GM12872 (cell line): ENCODE data around the gene PAPPA.

Experiments used
- TF ChIP-seq, protein P1 (sequence below): IDR thresholded peaks from 3 replicates; pipeline ENCODE4 v1.5.1; 2011; ENCODE audit warnings: low read depth, mild to moderate bottlenecking, low read length, moderate library complexity; ENCODE audit not compliant: insufficient read depth

Gene PAPPA

DNA sequence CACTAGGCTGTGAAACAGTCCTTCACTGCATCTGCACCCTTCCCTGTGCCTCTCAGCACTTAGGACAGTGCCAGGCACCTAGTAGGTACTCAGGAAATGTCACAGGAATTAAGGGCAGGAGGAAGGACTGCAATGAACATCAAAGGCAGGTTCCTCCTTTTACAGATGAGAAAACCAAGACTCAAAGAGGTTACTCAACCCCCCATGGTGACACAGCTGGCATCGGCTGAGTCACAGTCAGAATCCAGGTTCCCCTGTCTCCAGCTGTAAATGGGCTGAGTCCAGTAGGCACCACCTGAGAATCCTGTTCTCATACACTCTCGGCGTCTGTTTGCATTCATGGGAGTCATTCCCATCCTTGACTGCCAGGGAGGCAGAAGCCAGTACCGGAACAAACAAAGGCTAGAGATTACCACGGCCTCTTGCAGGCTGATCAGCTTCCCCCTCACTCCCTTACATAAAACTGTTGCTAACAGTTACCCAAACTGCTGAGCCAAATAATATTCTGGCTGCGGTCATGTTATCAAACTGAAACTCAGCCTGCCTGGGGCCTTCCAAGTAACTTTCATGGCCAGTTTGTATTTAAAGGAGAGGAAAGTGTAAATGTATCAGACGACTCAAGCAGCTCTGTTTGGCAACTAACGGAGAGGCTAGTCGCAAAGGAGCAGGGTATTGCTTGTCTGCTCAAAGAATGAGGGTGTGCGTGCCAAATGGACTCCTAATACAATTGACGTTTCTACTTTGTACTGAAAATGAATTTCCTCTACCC is 201.7 kb downstream of the PAPPA start:
- TF ChIP-seq, protein P1, sequence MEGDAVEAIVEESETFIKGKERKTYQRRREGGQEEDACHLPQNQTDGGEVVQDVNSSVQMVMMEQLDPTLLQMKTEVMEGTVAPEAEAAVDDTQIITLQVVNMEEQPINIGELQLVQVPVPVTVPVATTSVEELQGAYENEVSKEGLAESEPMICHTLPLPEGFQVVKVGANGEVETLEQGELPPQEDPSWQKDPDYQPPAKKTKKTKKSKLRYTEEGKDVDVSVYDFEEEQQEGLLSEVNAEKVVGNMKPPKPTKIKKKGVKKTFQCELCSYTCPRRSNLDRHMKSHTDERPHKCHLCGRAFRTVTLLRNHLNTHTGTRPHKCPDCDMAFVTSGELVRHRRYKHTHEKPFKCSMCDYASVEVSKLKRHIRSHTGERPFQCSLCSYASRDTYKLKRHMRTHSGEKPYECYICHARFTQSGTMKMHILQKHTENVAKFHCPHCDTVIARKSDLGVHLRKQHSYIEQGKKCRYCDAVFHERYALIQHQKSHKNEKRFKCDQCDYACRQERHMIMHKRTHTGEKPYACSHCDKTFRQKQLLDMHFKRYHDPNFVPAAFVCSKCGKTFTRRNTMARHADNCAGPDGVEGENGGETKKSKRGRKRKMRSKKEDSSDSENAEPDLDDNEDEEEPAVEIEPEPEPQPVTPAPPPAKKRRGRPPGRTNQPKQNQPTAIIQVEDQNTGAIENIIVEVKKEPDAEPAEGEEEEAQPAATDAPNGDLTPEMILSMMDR: no peak

DNA sequence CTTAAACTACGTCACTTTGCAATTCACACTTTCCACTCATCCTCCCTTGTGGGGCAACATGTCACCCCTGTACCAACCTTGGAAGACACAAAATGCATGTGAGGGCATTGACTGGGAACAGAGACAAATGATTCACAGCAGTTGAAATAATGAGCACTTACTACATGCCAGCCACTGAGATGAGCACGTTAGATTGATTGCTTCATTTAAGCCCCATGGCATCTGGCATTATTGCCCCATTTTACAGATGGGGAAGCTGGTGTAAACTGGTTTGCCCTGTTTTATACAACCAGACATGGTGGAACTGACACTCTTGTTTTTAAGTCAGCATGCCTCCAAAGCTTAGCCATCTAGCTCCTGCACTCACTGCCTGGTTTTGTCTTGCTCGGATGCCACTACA is 204.7 kb downstream of the PAPPA start:
- TF ChIP-seq, protein P1: no peak

DNA sequence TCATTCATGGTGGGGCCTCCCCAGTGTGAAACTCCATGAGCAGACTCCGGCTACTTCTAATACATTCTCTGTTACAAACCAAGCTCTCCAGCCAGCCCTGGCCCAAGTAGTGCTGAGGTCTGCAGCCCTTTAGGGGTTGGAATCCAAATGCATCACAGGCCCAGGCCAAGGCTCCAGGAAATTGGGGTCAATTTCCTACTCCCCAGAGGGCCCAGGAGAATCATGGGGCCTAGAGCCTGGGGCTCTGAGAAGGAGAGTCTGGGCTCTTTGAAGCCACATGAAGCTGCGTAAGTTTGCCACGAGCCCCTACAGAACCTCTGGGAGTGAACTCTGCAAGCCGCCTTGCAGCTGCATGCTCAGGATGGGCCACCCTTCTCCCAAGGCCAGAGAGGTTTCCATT is 206.4 kb downstream of the PAPPA start:
- TF ChIP-seq, protein P1: no peak

DNA sequence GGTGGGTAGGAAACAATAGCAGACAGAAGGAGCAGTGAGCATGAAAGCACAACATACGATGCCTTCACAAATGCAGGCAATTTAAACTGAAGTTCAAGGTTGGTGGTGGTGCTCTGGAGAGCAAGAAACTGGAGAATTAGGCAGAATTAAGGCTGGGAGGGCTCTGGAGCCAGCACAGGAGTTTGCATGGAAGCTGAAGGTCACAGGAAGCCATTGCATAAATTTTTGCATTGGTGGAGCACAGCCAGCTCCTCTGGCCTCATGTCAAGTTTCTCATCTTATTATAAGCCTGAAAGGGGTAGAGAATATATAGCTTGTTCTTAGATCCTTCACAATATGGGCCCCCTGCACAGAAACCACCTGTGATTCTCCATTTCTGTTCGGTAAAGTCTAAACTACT is 207.4 kb downstream of the PAPPA start:
- TF ChIP-seq, protein P1: no peak

DNA sequence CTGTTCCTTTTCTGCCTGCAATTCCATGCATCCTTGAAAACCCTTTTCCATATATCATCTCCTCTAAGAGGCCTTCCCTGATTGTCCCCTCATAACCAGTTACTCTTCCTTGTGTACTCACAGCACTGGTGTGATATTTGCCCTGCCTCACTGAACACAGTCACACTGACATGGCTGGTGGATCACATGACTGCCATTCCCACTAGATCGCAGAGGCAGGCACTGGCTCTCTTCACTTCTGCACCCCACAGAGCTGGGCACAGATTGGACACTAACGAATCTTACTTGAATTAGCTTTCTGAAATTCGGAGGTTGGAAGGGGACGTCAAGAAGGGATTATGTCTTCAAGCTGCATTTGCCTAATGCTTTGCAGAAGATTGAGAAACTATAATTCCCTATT is 208.0 kb downstream of the PAPPA start:
- TF ChIP-seq, protein P1: no peak

DNA sequence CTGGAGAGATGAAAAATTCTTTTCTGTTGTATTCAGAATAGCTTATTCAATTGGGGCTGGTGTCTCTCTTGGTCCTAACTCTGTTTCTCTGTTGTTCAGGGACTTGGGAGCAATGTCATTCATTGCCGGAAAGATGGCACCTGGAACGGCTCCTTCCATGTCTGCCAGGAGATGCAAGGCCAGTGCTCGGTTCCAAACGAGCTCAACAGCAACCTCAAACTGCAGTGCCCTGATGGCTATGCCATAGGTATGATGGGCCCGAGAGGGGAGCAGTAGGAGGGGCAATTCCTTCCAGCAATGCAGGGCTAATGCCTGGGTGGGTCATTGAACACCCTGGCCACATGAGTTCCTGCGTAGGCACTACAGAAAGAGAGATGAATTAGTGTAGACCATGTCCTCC is 208.9 kb downstream of the PAPPA start:
- TF ChIP-seq, protein P1: no peak

DNA sequence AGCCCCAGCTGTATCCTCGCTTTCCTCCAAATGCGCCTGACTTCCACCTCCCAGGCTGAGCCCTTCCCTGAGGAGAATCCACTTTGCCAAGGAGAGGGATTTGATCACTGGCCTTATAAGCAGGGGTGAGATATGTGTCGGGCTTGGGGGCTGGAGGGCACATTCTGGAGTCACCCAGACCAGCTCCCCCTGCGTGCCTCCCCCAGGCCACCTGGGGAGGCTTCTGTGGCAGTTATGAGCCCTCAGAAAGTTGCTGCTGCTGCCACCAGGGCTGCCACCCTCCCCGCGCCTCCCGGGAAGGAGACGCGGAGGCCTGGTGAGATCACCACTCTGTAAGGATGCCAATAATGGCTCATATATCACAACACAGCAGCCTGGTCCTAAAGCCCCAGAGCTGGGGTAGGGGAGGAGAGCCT is 211.5 kb downstream of the PAPPA start:
- TF ChIP-seq, protein P1: no peak
